HepG2 (cell line): Measurements from ENCODE around the gene HTR1D. TPM values are rescaled to one million over a fixed set of nuclear protein-coding genes. Genes with fewer than 3 reads are reported as not detected.
A peak's percentile ranks its signal among the peaks of the same experiment; 100 is the strongest.
"Not testable (repeated sequence)": the region's sequence is repeated elsewhere in the genome, so short reads cannot be mapped to it uniquely, and the experiment has no call there.

Experiments
- BCL6 ChIP-seq: IDR thresholded peaks from 2 replicates; pipeline ENCODE4 v1.6.1; 2016; ENCODE audit warnings: missing genetic modification reagents, missing compliant biosample characterization
- CREM ChIP-seq, 2 experiments: sonication (generic) in 1 of 2; formaldehyde crosslinking in 1 of 2; IDR thresholded peaks; 2 replicates each; pipeline versions ENCODE4 v1.4.0 to v1.6.1; 2016 to 2020; ENCODE audit warnings: antibody characterized with exemption in 1 of 2, mild to moderate bottlenecking in 1 of 2, missing genetic modification reagents in 1 of 2
- EP300 ChIP-seq, 3 experiments: sonication (generic) in 1 of 3; formaldehyde crosslinking in 1 of 3; IDR thresholded peaks; 2 replicates each; pipeline versions ENCODE4 v1.5.1 to v1.6.1; 2011 to 2020; ENCODE audit warnings: low read depth in 2 of 3, low read length in 2 of 3, borderline replicate concordance in 1 of 3, improper control_type of control experiment in 1 of 3, mild to moderate bottlenecking in 1 of 3, missing genetic modification reagents in 1 of 3, moderate library complexity in 1 of 3
- GATAD2A ChIP-seq: IDR thresholded peaks from 2 replicates; pipeline ENCODE4 v1.6.1; 2016
- HOXA5 ChIP-seq: sonication (generic); formaldehyde crosslinking; IDR thresholded peaks from 2 replicates; pipeline ENCODE4 v1.4.0; 2020; ENCODE audit warnings: missing genetic modification reagents
- ISL2 ChIP-seq: sonication (generic); formaldehyde crosslinking; IDR thresholded peaks from 2 replicates; pipeline ENCODE4 v1.5.0; 2020; ENCODE audit warnings: missing genetic modification reagents
- RXRB ChIP-seq: IDR thresholded peaks from 2 replicates; pipeline ENCODE4 v1.6.1; 2016; ENCODE audit warnings: borderline replicate concordance, missing genetic modification reagents, missing compliant biosample characterization
- TBX2 ChIP-seq: sonication (generic); formaldehyde crosslinking; IDR thresholded peaks from 2 replicates; pipeline ENCODE4 v1.5.0; 2020; ENCODE audit warnings: missing genetic modification reagents, mild to moderate bottlenecking, borderline replicate concordance
- TFAP4 ChIP-seq: sonication (generic); IDR thresholded peaks from 2 replicates; pipeline ENCODE4 v1.6.1; 2016; ENCODE audit warnings: low read depth, borderline replicate concordance
- ZEB1 ChIP-seq: IDR thresholded peaks from 2 replicates; pipeline ENCODE4 v1.6.1; 2012; ENCODE audit warnings: mild to moderate bottlenecking, low read depth, inconsistent platforms; ENCODE audit not compliant: insufficient replicate concordance
- ZMYM4 ChIP-seq: sonication (generic); formaldehyde crosslinking; IDR thresholded peaks from 2 replicates; pipeline ENCODE4 v1.8.1; 2023; ENCODE audit warnings: mild to moderate bottlenecking, missing genetic modification reagents
- ZNF629 ChIP-seq: sonication (generic); formaldehyde crosslinking; conservative IDR thresholded peaks from 2 replicates; pipeline ENCODE4 v1.5.0; 2020; ENCODE audit warnings: missing genetic modification reagents
- ZNF772 ChIP-seq: sonication (generic); formaldehyde crosslinking; IDR thresholded peaks from 2 replicates; pipeline ENCODE4 v1.5.0; 2020; ENCODE audit warnings: mild to moderate bottlenecking, missing genetic modification reagents
- polyA plus RNA-seq, 8 experiments: library from polyadenylated mRNA; depleted of rRNA in 3 of 8; stranded (reverse) in 7 of 8; unstranded in 1 of 8; fragments of >200 nt; fragmentation: Illumina TruSeq in 4 of 8; extraction: Trizol in 4 of 8; gene quantifications; 2 replicates each; pipeline versions ENCODE4 v1.2.1 to v1.2.3, GENCODE V29; 2011 to 2016; ENCODE audit warnings: low read depth in 4 of 8, missing spikeins in 1 of 8, mixed read lengths in 1 of 8; ENCODE audit not compliant: insufficient read depth in 1 of 8
- total RNA-seq, 5 experiments: library from RNA; depleted of rRNA; stranded (reverse); fragments of >200 nt; fragmentation: Illumina TruSeq; extraction: Trizol; gene quantifications; 2 replicates each; pipeline ENCODE4 v1.2.3, GENCODE V29; 2016; ENCODE audit warnings: low read depth in 1 of 5
- TF ChIP-seq, protein P1 (sequence below): IDR thresholded peaks from 2 replicates; pipeline ENCODE4 v1.4.0; 2020; ENCODE audit warnings: mild to moderate bottlenecking, missing genetic modification reagents
- TF ChIP-seq, protein P2 (sequence below): sonication (generic); formaldehyde crosslinking; IDR thresholded peaks from 2 replicates; pipeline ENCODE4 v1.4.0; 2020; ENCODE audit warnings: missing genetic modification reagents
- TF ChIP-seq, protein P3 (sequence below): sonication (generic); formaldehyde crosslinking; IDR thresholded peaks from 2 replicates; pipeline ENCODE4 v1.5.0; 2020; ENCODE audit warnings: missing genetic modification reagents

The HTR1D gene
- total and polyA plus RNA-seq, 2 of the 13 experiments (the other 11 are each of a cell fraction or from before 2014, with no cell fraction given), result 0.04 to 0.07 TPM

DNA sequence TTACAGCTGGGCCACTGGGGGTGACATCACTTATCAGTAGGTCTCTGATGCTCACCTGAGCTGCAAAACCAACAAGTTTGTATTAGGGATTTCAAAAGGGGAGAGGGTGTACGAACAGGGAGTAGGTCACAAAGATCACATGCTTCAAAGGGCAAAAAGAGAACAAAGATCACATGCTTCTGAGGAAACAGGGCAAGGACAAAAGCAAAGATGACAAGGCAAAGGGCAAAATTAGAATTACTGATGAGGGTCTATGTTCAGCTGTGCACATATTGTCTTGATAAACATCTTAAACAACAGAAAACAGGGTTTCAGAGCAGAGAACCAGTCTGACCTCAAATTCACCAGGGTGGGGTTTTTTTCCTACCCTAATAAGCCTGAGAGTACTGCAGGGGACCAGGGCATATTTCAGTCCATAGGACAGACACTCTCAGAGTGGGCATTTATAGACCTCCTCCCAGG, 6.2 kb upstream of the HTR1D start (continued):
- TF ChIP-seq HOXA5 (0 out of 2 replicates have a peak, but pooled peaks have one; percentile 40), TFAP4 (peak; percentile 84), GATAD2A (CRISPR knock-in tag) (peak; percentile 89), ZMYM4 (CRISPR knock-in tag) (0 out of 2 replicates have a peak, but pooled peaks have one; percentile 37), CREM (IDR thresholded peaks at IDR 0.05) (peak; percentile 74; the same call in 1 of the 2 replicates), TBX2 (CRISPR knock-in tag) (peak; percentile 94), RXRB (CRISPR knock-in tag) (peak; percentile 76), ZNF772 (0 out of 2 replicates have a peak, but pooled peaks have one; percentile 49), ZNF629 (0 out of 2 replicates have a peak, but pooled peaks have one; percentile 16), ISL2 (CRISPR knock-in tag) (peak; percentile 86), BCL6 (CRISPR knock-in tag) (peak; percentile 82), EP300 (IDR thresholded peaks at IDR 0.05; ENCODE audit: low read depth in 2 of 2, low read length in 2 of 2) (peak in 1 of 2 experiments; percentile 81; a peak in 2 of 4 replicates), EP300 (CRISPR knock-in tag; IDR thresholded peaks at IDR 0.05; ENCODE audit: borderline replicate concordance) (peak; percentile 82; the same call in 1 of the 2 replicates), ZEB1 (peak; percentile 68)
- TF ChIP-seq, protein P1, sequence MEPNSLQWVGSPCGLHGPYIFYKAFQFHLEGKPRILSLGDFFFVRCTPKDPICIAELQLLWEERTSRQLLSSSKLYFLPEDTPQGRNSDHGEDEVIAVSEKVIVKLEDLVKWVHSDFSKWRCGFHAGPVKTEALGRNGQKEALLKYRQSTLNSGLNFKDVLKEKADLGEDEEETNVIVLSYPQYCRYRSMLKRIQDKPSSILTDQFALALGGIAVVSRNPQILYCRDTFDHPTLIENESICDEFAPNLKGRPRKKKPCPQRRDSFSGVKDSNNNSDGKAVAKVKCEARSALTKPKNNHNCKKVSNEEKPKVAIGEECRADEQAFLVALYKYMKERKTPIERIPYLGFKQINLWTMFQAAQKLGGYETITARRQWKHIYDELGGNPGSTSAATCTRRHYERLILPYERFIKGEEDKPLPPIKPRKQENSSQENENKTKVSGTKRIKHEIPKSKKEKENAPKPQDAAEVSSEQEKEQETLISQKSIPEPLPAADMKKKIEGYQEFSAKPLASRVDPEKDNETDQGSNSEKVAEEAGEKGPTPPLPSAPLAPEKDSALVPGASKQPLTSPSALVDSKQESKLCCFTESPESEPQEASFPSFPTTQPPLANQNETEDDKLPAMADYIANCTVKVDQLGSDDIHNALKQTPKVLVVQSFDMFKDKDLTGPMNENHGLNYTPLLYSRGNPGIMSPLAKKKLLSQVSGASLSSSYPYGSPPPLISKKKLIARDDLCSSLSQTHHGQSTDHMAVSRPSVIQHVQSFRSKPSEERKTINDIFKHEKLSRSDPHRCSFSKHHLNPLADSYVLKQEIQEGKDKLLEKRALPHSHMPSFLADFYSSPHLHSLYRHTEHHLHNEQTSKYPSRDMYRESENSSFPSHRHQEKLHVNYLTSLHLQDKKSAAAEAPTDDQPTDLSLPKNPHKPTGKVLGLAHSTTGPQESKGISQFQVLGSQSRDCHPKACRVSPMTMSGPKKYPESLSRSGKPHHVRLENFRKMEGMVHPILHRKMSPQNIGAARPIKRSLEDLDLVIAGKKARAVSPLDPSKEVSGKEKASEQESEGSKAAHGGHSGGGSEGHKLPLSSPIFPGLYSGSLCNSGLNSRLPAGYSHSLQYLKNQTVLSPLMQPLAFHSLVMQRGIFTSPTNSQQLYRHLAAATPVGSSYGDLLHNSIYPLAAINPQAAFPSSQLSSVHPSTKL (CRISPR knock-in tag), result peak; percentile 93
- not testable (repeated sequence) for TF ChIP-seq CREM (CRISPR knock-in tag; IDR thresholded peaks at IDR 0.05)
- TF ChIP-seq, protein P2, sequence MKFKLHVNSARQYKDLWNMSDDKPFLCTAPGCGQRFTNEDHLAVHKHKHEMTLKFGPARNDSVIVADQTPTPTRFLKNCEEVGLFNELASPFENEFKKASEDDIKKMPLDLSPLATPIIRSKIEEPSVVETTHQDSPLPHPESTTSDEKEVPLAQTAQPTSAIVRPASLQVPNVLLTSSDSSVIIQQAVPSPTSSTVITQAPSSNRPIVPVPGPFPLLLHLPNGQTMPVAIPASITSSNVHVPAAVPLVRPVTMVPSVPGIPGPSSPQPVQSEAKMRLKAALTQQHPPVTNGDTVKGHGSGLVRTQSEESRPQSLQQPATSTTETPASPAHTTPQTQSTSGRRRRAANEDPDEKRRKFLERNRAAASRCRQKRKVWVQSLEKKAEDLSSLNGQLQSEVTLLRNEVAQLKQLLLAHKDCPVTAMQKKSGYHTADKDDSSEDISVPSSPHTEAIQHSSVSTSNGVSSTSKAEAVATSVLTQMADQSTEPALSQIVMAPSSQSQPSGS, result peak; percentile 92; the same call in 1 of the 2 replicates
- TF ChIP-seq, protein P3, sequence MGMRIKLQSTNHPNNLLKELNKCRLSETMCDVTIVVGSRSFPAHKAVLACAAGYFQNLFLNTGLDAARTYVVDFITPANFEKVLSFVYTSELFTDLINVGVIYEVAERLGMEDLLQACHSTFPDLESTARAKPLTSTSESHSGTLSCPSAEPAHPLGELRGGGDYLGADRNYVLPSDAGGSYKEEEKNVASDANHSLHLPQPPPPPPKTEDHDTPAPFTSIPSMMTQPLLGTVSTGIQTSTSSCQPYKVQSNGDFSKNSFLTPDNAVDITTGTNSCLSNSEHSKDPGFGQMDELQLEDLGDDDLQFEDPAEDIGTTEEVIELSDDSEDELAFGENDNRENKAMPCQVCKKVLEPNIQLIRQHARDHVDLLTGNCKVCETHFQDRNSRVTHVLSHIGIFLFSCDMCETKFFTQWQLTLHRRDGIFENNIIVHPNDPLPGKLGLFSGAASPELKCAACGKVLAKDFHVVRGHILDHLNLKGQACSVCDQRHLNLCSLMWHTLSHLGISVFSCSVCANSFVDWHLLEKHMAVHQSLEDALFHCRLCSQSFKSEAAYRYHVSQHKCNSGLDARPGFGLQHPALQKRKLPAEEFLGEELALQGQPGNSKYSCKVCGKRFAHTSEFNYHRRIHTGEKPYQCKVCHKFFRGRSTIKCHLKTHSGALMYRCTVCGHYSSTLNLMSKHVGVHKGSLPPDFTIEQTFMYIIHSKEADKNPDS, result peak; percentile 99
